Suprapubic skin (tissue), 3 donors: Measurements from ENCODE around the gene TCF12.

Experiments
- POLR2A ChIP-seq, 2 donors: fragments of 450-650 bp; IDR thresholded peaks; one replicate each; pipeline ENCODE4 v1.6.1; 2017; ENCODE audit warnings: antibody characterized with exemption in 2 of 2, mild to moderate bottlenecking in 2 of 2, moderate library complexity in 2 of 2
- TF ChIP-seq, protein P1 (sequence below), 2 donors: fragments of 200-600 bp in 1 of 2; fragments of 450-650 bp in 1 of 2; sonication (generic) in 1 of 2; IDR thresholded peaks; one replicate each; pipeline ENCODE4 v1.5.1; 2016 to 2019; ENCODE audit warnings: antibody characterized with exemption in 2 of 2, mild to moderate bottlenecking in 1 of 2, moderate library complexity in 1 of 2

DNA sequence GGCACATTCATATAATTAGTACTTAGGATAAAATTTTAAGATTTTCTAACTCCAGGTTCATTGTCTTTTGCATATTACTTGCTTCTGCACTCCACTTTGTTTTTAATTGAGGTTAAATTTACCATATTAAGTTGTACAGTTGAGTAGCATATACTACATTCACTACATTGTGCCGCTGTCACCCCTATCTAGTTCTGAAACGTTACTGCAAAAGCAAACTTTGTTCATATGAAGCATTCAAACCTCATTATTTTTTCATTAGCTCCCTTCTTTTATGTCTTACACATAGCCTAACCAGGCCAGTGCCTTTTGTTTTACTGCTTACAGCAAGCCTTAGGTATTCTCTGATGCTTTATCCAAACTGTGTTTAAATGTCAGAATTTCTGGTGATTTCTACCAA, 274.7 kb downstream of the TCF12 start:
- TF ChIP-seq, protein P1, sequence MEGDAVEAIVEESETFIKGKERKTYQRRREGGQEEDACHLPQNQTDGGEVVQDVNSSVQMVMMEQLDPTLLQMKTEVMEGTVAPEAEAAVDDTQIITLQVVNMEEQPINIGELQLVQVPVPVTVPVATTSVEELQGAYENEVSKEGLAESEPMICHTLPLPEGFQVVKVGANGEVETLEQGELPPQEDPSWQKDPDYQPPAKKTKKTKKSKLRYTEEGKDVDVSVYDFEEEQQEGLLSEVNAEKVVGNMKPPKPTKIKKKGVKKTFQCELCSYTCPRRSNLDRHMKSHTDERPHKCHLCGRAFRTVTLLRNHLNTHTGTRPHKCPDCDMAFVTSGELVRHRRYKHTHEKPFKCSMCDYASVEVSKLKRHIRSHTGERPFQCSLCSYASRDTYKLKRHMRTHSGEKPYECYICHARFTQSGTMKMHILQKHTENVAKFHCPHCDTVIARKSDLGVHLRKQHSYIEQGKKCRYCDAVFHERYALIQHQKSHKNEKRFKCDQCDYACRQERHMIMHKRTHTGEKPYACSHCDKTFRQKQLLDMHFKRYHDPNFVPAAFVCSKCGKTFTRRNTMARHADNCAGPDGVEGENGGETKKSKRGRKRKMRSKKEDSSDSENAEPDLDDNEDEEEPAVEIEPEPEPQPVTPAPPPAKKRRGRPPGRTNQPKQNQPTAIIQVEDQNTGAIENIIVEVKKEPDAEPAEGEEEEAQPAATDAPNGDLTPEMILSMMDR (IDR thresholded peaks at IDR 0.05), result no peak
- TF ChIP-seq POLR2A (IDR thresholded peaks at IDR 0.05), result no peak
